Subcutaneous abdominal adipose tissue (tissue), 5 donors: ENCODE measurements around the gene NXPE3.

ENCODE experiments used
- H3K27ac ChIP-seq: one replicate; pipeline ENCODE4 v1.7.0; 2013; ENCODE audit warnings: low read depth, mild to moderate bottlenecking, inconsistent platforms, low read length, moderate library complexity
- H3K27me3 ChIP-seq, 5 donors: one replicate each; pipeline ENCODE4 v1.7.0; 2013; ENCODE audit warnings: low read length in 5 of 5, inconsistent platforms in 1 of 5; ENCODE audit not compliant: control insufficient read depth in 5 of 5, insufficient read depth in 4 of 5
- H3K36me3 ChIP-seq, 5 donors: one replicate each; pipeline ENCODE4 v1.7.0; 2013; ENCODE audit warnings: low read length in 5 of 5; ENCODE audit not compliant: control insufficient read depth in 5 of 5, insufficient read depth in 5 of 5
- H3K4me1 ChIP-seq, 5 donors: one replicate each; pipeline ENCODE4 v1.7.0; 2013; ENCODE audit warnings: low read length in 5 of 5, mild to moderate bottlenecking in 3 of 5, moderate library complexity in 1 of 5; ENCODE audit not compliant: control insufficient read depth in 5 of 5, insufficient read depth in 5 of 5
- H3K4me3 ChIP-seq, 5 donors: one replicate each; pipeline ENCODE4 v1.7.0; 2013; ENCODE audit warnings: low read length in 5 of 5, low read depth in 1 of 5
- H3K9ac ChIP-seq, 5 donors: one replicate each; pipeline ENCODE4 v1.7.0; 2013; ENCODE audit warnings: low read length in 5 of 5, mild to moderate bottlenecking in 4 of 5, moderate library complexity in 3 of 5
- H3K9me3 ChIP-seq, 5 donors: one replicate each; pipeline ENCODE4 v1.7.0; 2013; ENCODE audit warnings: low read length in 5 of 5; ENCODE audit not compliant: control insufficient read depth in 5 of 5
- donor health status: healthy.
- donor health status: healthy.
- donor health status: healthy.
- donor health status: healthy.
- donor health status: healthy.

Gene NXPE3

GRCh38 chr3:101813817-101814440 lies 34.9 kb downstream of the NXPE3 start:
- H3K4me1 ChIP-seq: peaks cover 0 to 13% (median 9%) of the 10 kb centered on the region in 5 donors
- no peak overlapping the region for H3K4me3 ChIP-seq

GRCh38 chr3:101814835-101815234 lies 35.8 kb downstream of the NXPE3 start:
- no peaks in the 10 kb centered on the region for H3K9me3 ChIP-seq
- no peaks in the 10 kb centered on the region for H3K27me3 ChIP-seq
- peaks cover 0 to 7% (median 3%) of the 10 kb centered on the region in 5 donors for H3K36me3 ChIP-seq
- no peak overlapping the region for H3K9ac ChIP-seq
- no peak overlapping the region for H3K4me3 ChIP-seq
- H3K27ac ChIP-seq: no peak overlapping the region
- peaks cover 0 to 7% (median 2%) of the 10 kb centered on the region in 5 donors for H3K4me1 ChIP-seq

More at GRCh38 chr3:101813817-101814440, 34.9 kb downstream of the NXPE3 start:
- no peaks in the 10 kb centered on the region for H3K9me3 ChIP-seq
- H3K36me3 ChIP-seq: peaks cover 0 to 7% (median 3%) of the 10 kb centered on the region in 5 donors
- no peaks in the 10 kb centered on the region for H3K27me3 ChIP-seq
- H3K9ac ChIP-seq: no peak overlapping the region
- no peak overlapping the region for H3K27ac ChIP-seq

- Histone ChIP-seq H3K9me3 (no peaks in the 10 kb centered on the region), H3K27ac (no peak overlapping the region), H3K27me3 (no peaks in the 10 kb centered on the region), H3K36me3 (peaks cover 0 to 10% (median 7%) of the 10 kb centered on the region in 5 donors), H3K4me1 (peaks cover 0 to 3% (median 0%) of the 10 kb centered on the region in 5 donors), H3K4me3 (no peak overlapping the region), H3K9ac (no peak overlapping the region)
Observed at GRCh38 chr3:101816215-101817149, 37.5 kb downstream of the NXPE3 start.

GRCh38 chr3:101817992-101818391 lies 39.0 kb downstream of the NXPE3 start:
- Histone ChIP-seq H3K27ac (no peak overlapping the region), H3K27me3 (no peaks in the 10 kb centered on the region), H3K9me3 (no peaks in the 10 kb centered on the region), H3K4me3 (no peak overlapping the region), H3K36me3 (peaks cover 5 to 15% (median 12%) of the 10 kb centered on the region in 5 donors), H3K9ac (no peak overlapping the region), H3K4me1 (peaks cover 0 to 3% (median 0%) of the 10 kb centered on the region in 5 donors)

GRCh38 chr3:101819649-101820206 lies 40.7 kb downstream of the NXPE3 start:
- H3K27me3 ChIP-seq: no peaks in the 10 kb centered on the region
- peaks cover 5 to 15% (median 12%) of the 10 kb centered on the region in 5 donors for H3K36me3 ChIP-seq
- H3K9me3 ChIP-seq: no peaks in the 10 kb centered on the region
- H3K4me1 ChIP-seq: peaks cover 0 to 10% (median 0%) of the 10 kb centered on the region in 5 donors
- no peak overlapping the region for H3K4me3 ChIP-seq
- no peak overlapping the region for H3K27ac ChIP-seq
- no peak overlapping the region for H3K9ac ChIP-seq

GRCh38 chr3:101821503-101821902 lies 42.5 kb downstream of the NXPE3 start:
- Histone ChIP-seq H3K4me3 (no peak overlapping the region), H3K9ac (no peak overlapping the region), H3K9me3 (no peaks in the 10 kb centered on the region), H3K4me1 (peaks cover 0 to 12% (median 3%) of the 10 kb centered on the region in 5 donors), H3K27ac (no peak overlapping the region), H3K27me3 (no peaks in the 10 kb centered on the region), H3K36me3 (peaks cover 5 to 15% (median 12%) of the 10 kb centered on the region in 5 donors)

- peaks cover 5 to 9% (median 6%) of the 10 kb centered on the region in 5 donors for H3K36me3 ChIP-seq
- H3K4me1 ChIP-seq: peaks cover 0 to 16% (median 14%) of the 10 kb centered on the region in 5 donors
- H3K9ac ChIP-seq: no peak overlapping the region
- no peak overlapping the region for H3K4me3 ChIP-seq
- no peaks in the 10 kb centered on the region for H3K9me3 ChIP-seq
- no peak overlapping the region for H3K27ac ChIP-seq
- H3K27me3 ChIP-seq: no peaks in the 10 kb centered on the region
Observed at GRCh38 chr3:101823525-101823924, 44.5 kb downstream of the NXPE3 start.

GRCh38 chr3:101824702-101825101 lies 45.7 kb downstream of the NXPE3 start:
- Histone ChIP-seq H3K27me3 (no peaks in the 10 kb centered on the region), H3K36me3 (peaks cover 5 to 9% (median 6%) of the 10 kb centered on the region in 5 donors), H3K9me3 (no peaks in the 10 kb centered on the region), H3K4me3 (no peak overlapping the region), H3K9ac (no peak overlapping the region), H3K4me1 (peaks cover 0 to 23% (median 22%) of the 10 kb centered on the region in 5 donors), H3K27ac (no peak overlapping the region)

- Histone ChIP-seq H3K9ac (no peak overlapping the region), H3K9me3 (no peaks in the 10 kb centered on the region), H3K4me1 (peaks cover 0 to 23% (median 22%) of the 10 kb centered on the region in 5 donors), H3K4me3 (no peak overlapping the region), H3K36me3 (peaks cover 5 to 9% (median 6%) of the 10 kb centered on the region in 5 donors), H3K27ac (peak overlapping the region; percentile 1), H3K27me3 (no peaks in the 10 kb centered on the region)
Observed at GRCh38 chr3:101825904-101826445, 47.0 kb downstream of the NXPE3 start.
